ENCODE data around the gene KLHL24. TPM values are rescaled to one million over a fixed set of nuclear protein-coding genes. Genes with fewer than 3 reads are reported as not detected.
"Not testable (repeated sequence)": the region's sequence is repeated elsewhere in the genome, so short reads cannot be mapped to it uniquely, and the experiment has no call there.

Gene KLHL24
- total RNA-seq, 1 donor from 2014 or later, result 53.5 TPM

DNA sequence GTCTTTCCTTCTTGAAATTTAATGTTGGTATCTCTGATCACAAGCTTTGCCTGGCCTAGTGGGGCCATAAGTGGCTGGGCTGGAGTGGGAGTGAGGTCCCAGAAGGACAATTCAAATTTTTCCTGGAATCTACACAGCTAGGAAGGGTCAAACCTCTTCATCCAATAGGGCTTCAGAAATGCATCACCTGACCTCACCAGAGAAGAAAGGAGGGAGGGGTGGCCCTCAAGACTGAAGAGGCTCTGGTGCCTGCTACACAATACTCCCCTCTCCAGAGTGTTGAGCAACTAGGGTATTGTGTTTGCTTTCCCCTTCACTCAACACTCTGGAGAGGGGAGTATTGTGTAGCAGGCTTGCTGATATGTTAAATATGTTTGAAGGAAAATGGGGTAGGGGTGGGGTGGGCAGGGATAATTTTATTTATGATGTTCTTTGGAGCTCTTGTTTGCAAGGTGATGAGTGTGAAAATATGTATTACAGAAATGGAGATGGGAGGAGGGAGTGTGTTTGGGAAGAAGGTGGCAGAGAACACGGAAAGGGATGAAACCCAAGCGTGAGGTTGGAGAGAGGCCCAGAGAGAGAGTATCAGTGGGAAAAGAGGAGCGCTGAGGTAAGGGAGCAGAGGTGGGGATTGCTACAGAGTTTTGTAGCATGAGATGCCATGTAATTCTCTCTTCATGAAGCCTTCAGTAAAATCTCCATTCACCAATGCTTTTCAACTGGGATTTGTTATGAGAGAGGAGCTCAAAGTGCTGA, 5.7 kb upstream of the KLHL24 start:
- no peaks in the 10 kb centered on the region for H3K36me3 ChIP-seq
- TF ChIP-seq POLR2A (IDR thresholded peaks at IDR 0.05) (no peak), POLR2AphosphoS5 (IDR thresholded peaks at IDR 0.05; ENCODE audit: insufficient read depth in 1 of 2, low read depth in 1 of 2) (no peak)
- TF ChIP-seq, protein P1, sequence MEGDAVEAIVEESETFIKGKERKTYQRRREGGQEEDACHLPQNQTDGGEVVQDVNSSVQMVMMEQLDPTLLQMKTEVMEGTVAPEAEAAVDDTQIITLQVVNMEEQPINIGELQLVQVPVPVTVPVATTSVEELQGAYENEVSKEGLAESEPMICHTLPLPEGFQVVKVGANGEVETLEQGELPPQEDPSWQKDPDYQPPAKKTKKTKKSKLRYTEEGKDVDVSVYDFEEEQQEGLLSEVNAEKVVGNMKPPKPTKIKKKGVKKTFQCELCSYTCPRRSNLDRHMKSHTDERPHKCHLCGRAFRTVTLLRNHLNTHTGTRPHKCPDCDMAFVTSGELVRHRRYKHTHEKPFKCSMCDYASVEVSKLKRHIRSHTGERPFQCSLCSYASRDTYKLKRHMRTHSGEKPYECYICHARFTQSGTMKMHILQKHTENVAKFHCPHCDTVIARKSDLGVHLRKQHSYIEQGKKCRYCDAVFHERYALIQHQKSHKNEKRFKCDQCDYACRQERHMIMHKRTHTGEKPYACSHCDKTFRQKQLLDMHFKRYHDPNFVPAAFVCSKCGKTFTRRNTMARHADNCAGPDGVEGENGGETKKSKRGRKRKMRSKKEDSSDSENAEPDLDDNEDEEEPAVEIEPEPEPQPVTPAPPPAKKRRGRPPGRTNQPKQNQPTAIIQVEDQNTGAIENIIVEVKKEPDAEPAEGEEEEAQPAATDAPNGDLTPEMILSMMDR (IDR thresholded peaks at IDR 0.05), result no peak
- intact Hi-C loops (cut with DNase I), result no loop called here

DNA sequence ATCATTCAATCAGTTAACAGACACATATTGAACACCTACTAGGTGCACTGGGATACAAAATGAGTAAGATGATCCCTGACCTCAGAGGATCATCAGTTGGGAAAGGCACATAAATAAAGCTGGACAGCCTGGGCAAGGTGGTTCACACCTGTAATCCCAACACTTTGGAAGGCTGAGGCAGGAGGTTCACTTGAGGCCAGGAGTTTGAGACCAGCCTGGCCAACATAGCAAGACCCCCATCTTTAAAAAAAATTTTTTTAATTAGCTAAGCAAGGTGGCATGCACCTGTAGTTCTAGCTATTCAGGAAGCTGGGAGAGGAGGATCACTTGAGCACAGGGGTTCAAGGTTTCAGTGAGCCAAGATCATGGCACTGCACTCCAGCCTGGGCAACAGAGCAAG, 3.7 kb upstream of the KLHL24 start:
- Histone ChIP-seq H3K9me3 (no peaks in the 10 kb centered on the region), H3K4me1 (peaks cover 5% of the 10 kb centered on the region), H3K27me3 (no peaks in the 10 kb centered on the region), H3K4me3 (no peak overlapping the region), H3K36me3 (no peaks in the 10 kb centered on the region), H3K27ac (no peak overlapping the region)
- intact Hi-C loops (cut with DNase I), result no loop called here
- DNase-seq (ENCODE audit: extremely low spot score in 2 of 2), result no peak
- TF ChIP-seq POLR2A (IDR thresholded peaks at IDR 0.05) (no peak), POLR2AphosphoS5 (IDR thresholded peaks at IDR 0.05; ENCODE audit: insufficient read depth in 1 of 2, low read depth in 1 of 2) (no peak)
- TF ChIP-seq, protein P1 (IDR thresholded peaks at IDR 0.05), result no peak

More for the DNA sequence above, 5.7 kb upstream of the KLHL24 start:
- Histone ChIP-seq H3K4me3 (no peak overlapping the region), H3K27ac (no peak overlapping the region), H3K27me3 (no peaks in the 10 kb centered on the region), H3K9me3 (no peaks in the 10 kb centered on the region), H3K4me1 (peaks cover 1% of the 10 kb centered on the region)
- no peak for DNase-seq (ENCODE audit: extremely low spot score in 2 of 2)

DNA sequence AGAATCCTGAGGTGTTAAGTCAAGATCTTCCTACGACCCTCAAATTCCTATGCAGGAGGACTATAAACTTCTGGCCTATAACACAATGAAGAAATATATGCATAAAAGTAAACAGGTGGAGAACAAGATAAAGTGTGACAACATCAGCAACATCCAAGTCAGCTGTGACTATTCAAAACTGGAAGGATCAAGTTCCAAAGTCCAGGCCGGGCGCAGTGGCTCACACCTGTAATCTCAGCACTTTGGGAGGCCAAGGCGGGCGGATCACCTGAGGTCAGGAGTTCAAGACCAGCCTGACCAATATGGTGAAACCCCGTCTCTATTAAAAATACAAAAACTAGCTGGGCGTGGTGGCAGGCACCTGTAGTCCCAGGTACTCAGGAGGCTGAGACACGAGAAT, 2.7 kb upstream of the KLHL24 start:
- H3K4me1 ChIP-seq, result peaks cover 14% of the 10 kb centered on the region
- H3K4me3 ChIP-seq; DNase-seq (ENCODE audit: extremely low spot score in 2 of 2); H3K27ac ChIP-seq; intact Hi-C loops (cut with DNase I); H3K36me3 ChIP-seq; H3K9me3 ChIP-seq; H3K27me3 ChIP-seq: not testable (repeated sequence)

DNA sequence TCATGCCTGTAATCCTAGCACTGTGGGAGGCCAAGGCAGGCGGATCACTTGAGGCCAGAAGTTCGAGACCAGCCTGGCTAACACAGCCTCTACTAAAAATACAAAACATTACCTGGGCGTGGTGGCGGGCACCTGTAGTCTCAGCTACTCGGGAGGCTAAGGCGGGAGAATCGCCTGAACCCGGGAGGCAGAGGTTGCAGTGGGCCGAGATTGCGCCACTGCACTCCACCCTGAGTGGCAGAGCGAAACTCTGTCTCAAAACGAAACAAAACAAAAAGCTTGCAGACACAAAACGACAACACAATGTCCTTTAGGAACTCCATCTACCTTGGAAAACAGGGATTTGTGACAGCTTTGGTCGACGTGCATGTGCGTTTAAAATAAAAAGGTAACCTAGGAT, 716 bp upstream of the KLHL24 start:
- Histone ChIP-seq H3K27ac (peak overlapping the region; percentile 100), H3K36me3 (no peaks in the 10 kb centered on the region), H3K27me3 (no peaks in the 10 kb centered on the region), H3K9me3 (no peaks in the 10 kb centered on the region), H3K4me1 (peaks cover 31% of the 10 kb centered on the region), H3K4me3 (peak overlapping the region in 1 of 2 donors; percentile 92)
- intact Hi-C loops (cut with DNase I), result no loop called here
- DNase-seq (ENCODE audit: extremely low spot score in 2 of 2), result no peak
- no peak for TF ChIP-seq POLR2AphosphoS5 (IDR thresholded peaks at IDR 0.05; ENCODE audit: insufficient read depth in 1 of 2, low read depth in 1 of 2)
- TF ChIP-seq, protein P1 (IDR thresholded peaks at IDR 0.05), result no peak
- TF ChIP-seq POLR2A (IDR thresholded peaks at IDR 0.05), result no peak

DNA sequence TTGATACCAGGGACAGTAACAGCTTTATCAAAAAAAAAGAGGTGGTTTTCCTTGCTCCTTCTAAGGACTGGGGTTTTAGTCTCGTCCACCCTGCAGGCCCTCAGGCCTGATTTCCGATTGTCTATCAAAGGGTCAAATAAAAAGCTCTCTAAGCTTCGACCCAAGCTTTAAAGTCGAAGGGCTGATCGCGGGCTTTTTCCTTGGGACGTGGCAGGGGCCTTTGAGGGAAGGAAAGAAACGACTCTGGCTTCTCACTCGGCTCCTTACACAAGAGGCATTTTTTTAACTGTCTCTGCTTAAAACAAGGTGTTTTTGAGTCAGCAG, 354 bp upstream of the KLHL24 start:
- peak overlapping the region; percentile 92 to 93 for H3K4me3 ChIP-seq
- TF ChIP-seq POLR2A (IDR thresholded peaks at IDR 0.05) (no peak), POLR2AphosphoS5 (IDR thresholded peaks at IDR 0.05; ENCODE audit: insufficient read depth in 1 of 2, low read depth in 1 of 2) (no peak)
- TF ChIP-seq, protein P1 (IDR thresholded peaks at IDR 0.05), result no peak
- no peaks in the 10 kb centered on the region for H3K27me3 ChIP-seq
- no peaks in the 10 kb centered on the region for H3K36me3 ChIP-seq
- no peaks in the 10 kb centered on the region for H3K9me3 ChIP-seq
- DNase-seq (ENCODE audit: extremely low spot score in 2 of 2), result no peak
- H3K4me1 ChIP-seq, result peaks cover 34% of the 10 kb centered on the region
- H3K27ac ChIP-seq, result peak overlapping the region; percentile 100
- intact Hi-C loops (cut with DNase I), result no loop called here
